HG03432 (cell line): ENCODE results near the gene SIRPB2.

ENCODE experiments used
- ATAC-seq: cut with Tn5 transposase; IDR thresholded peaks from one replicate; pipeline ENCODE4 v1.9.1; 2021; ENCODE audit warnings: mild to moderate bottlenecking, moderate library complexity; ENCODE audit not compliant: unreplicated experiment

Gene SIRPB2

DNA sequence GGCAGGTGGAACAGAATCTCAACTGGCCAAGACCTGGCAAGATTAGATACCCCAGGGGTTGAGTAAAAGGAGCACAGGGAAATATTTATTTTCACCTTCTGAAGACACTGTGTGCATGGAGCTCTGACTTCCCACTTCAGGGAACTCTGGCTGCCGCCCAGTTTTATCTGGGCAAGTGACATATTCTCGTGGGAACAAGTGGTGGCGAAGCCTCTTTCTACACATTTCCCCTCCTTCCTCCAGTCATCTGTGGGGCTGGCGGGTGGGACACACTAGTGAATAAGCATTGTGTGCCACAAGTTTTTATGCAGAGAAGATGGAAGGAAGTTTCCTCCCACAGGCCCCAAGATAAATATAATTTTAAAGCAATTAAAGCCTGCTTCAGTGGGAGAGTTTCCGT is 48.1 kb downstream of the SIRPB2 start:
- ATAC-seq: no peak

DNA sequence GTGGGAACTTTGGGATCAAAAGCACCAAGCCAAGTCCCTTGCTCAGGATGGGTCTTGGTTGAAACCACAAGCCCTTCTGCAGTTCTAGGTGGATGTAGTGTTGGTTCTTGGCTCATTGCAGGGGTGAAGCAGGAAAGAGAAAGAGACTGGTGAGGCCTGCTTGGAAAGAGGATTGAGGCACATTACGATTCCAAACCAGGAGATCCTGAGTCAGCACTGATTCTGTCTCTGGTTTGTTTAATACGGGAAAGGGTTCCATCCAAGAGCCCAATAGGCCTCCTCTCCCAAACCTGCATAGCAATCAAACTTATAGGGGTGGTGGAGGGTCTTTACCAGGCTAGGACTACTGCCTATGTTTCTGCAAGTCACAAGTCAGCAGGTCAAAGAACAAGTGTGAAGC is 48.9 kb downstream of the SIRPB2 start:
- no peak for ATAC-seq

- ATAC-seq: no peak
Measured at GRCh38 chr20:1441133-1441532, 50.1 kb downstream of the SIRPB2 start.

GRCh38 chr20:1440024-1440423 is 51.2 kb downstream of the SIRPB2 start:
- no peak for ATAC-seq

DNA sequence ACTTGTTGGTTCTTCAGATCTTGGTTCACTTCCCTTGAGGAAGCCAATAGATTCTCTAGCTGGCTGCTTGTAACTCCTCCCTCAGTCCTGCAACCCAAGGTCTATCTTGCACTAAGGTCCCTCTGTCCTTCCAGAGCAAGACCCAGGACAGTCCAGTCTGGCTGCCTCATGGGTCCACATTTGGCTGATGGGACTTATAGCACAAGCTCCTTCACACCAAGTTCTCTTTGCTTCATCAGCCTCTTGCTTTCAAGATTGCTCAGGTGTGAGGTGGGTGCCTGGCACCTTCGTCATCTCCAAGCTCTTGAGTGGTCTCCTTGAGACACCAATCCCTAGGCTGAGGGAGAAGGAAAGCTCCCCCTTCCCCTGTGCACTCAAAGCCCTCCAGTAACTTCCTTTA is 52.9 kb downstream of the SIRPB2 start:
- no peak for ATAC-seq

- ATAC-seq: peak; percentile 48
Measured at GRCh38 chr20:1437235-1437904, 53.9 kb downstream of the SIRPB2 start.

DNA sequence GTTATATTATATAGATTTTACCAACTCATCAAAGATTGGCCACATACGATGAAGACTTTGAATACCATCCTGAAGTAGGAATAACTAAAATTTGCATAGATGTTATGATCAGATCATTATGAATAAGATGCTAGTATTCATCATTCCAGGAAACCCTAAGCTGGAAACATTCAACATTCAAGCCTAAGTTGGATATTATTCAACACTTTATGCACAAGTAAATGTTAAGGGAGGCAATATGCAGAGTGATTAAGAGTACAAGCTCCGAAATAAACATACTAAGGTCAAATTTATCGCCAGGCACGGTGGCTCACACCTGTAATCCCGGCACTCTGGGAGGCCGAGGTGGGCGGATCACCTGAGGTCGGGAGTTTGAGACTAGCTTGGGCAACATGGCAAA is 55.0 kb downstream of the SIRPB2 start:
- no peak for ATAC-seq

- no peak for ATAC-seq
Measured at GRCh38 chr20:1435337-1435699, 55.9 kb downstream of the SIRPB2 start.

DNA sequence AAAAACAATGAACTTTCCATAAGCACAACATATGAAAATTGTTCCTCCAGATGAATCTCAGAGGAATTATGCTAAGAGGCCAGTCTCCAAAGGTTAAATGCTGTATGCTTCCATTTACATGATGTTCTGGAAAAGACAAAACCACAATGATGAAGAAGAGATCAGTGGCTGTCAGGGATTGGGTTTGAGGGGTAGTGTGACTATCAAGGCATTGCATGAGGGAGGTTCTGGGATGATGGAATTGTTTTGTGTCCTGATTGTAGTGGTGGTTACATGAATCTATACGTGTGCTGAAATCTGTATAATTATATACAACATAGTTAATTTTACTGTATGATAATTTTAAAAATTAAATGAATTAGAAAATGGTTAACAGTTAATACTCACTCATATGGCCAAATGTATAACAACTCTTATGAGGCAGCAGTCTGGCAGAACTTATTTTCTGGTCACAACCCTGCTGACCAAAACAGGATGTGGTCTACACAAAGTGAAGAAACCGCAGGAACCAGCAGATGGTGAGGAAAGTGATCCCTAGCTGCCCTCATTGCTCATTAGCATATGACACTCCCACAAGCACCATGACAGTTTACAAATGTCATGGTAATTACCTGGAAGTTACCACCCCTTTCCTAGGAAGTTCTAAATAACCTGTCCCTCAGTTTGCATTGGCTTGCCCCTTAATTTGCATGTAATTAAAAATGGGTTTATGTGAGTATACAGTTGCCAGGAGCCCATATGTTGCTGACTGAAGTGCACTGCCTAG is 56.5 kb downstream of the SIRPB2 start:
- ATAC-seq: peak; percentile 93

GRCh38 chr20:1431158-1431557 is 60.1 kb downstream of the SIRPB2 start:
- ATAC-seq: no peak

DNA sequence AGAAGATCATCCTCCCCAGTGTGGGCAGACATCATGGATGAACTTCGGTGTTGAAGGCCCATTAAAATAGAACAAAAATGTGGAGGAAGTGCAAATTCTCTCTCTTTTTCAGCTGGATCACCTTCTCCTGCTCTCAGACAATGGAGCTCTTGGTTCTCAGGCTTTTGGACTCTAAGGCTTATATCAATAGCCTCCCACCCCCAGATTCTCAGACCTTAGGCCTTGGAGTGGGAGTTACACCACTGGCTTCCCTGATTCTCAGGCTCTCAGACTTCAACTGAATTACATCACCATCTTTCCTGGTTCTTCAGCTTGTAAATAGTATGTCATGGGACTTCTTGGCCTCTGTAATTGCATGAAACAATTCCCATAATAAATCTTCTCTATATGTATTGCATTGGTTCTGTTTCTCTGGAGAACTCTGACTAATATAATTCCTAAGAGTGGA is 61.2 kb downstream of the SIRPB2 start:
- no peak for ATAC-seq

- no peak for ATAC-seq
Measured at GRCh38 chr20:1429143-1429728, 62.0 kb downstream of the SIRPB2 start.

DNA sequence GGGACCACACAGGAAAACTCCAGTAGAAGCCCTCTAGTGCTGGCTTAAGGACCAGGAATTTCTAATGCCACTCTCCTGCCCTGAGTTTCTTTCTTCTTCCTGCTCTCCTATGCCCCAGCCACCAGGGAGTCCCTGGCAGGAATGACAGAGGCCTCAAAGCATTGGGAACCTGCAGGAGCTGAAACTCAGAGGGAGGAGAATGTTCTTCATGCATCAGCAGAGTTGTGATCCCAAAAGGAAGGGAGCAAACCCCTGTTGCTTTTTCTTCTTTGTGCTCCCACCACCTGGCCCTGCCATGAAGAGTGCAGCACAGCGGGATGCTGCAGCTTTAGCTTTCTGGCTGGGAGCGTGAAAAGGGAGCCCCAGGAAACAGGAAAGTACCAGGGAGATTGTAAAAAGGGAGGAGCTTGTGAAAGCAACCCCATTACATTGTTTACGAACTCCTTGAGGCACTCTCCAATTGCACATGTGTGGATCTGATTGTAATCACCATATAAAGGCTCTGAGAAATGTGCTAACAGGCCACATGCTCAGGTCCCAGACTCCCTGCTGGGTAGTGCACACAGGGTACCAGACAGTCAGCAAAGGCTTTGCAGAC is 63.7 kb downstream of the SIRPB2 start:
- no peak for ATAC-seq

DNA sequence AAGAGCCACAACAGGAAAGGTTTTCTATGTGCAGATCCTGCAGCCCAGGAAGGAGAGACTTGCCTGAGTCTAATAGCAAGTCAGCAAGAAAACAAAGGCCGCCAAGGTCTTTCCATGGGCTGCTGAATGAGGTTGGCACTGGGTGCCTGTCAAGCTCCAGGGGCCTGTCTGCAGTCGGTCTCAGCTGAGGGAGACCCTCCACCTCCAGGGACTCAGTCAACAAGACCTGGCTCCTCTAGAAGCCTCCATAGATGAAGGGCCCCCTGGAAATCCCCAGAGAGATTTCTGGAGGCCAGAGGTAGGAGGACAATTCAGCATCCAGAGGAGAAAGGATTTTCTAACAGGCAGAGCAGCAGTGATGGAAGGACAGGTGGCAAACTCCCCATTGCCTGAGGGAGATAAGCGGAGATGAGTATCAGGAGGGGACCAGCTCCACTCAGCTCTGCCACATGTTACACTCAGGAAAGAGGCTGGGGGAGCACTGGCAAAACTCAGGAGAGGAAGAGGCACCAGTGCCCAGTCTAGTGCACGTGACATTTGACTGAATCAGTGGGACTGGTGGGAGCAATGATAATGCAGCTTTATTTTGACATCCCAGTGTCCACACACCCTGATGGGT is 64.9 kb downstream of the SIRPB2 start:
- ATAC-seq: no peak
